IPS DF 4.7 (cell line): ENCODE data around the gene TMEM150A.
"Not testable (repeated sequence)": the region's sequence is repeated elsewhere in the genome, so short reads cannot be mapped to it uniquely, and the experiment has no call there.

Source experiments
- DNase-seq: peaks from one replicate; pipeline ENCODE4 v3.0.0-alpha.2; 2013; ENCODE audit warnings: low spot score; ENCODE audit errors: extremely low read depth

The TMEM150A gene

GRCh38 chr2:85602476-85603234, at the start of gene TMEM150A:
TSS of gene TMEM150A (minus strand) at chr2:85602698. CDS start at chr2:85601948, 750 bp downstream.
- DNase-seq, result no peak

GRCh38 chr2:85652056-85652455, 49.6 kb upstream of the TMEM150A start:
- no peak for DNase-seq

- DNase-seq, result no peak
Observed at GRCh38 chr2:85651097-85651496, 48.6 kb upstream of the TMEM150A start.

GRCh38 chr2:85650456-85650855, 48.0 kb upstream of the TMEM150A start:
- DNase-seq, result no peak

GRCh38 chr2:85649201-85650190, 47.0 kb upstream of the TMEM150A start:
- DNase-seq, result no peak

- DNase-seq, result no peak
Observed at GRCh38 chr2:85648619-85649018, 46.1 kb upstream of the TMEM150A start.

GRCh38 chr2:85647823-85648526, 45.5 kb upstream of the TMEM150A start:
- no peak for DNase-seq

GRCh38 chr2:85646166-85646565, 43.7 kb upstream of the TMEM150A start:
- DNase-seq, result no peak

GRCh38 chr2:85644909-85645308, 42.4 kb upstream of the TMEM150A start:
- no peak for DNase-seq

GRCh38 chr2:85642725-85643124, 40.2 kb upstream of the TMEM150A start:
- no peak for DNase-seq

- DNase-seq, result no peak
Observed at GRCh38 chr2:85635636-85636035, 33.1 kb upstream of the TMEM150A start.

GRCh38 chr2:85635011-85635410, 32.5 kb upstream of the TMEM150A start:
- no peak for DNase-seq

GRCh38 chr2:85631316-85631715, 28.8 kb upstream of the TMEM150A start:
- DNase-seq, result no peak

GRCh38 chr2:85628658-85629057, 26.2 kb upstream of the TMEM150A start:
- DNase-seq, result no peak

- no peak for DNase-seq
Observed at GRCh38 chr2:85623991-85624390, 21.5 kb upstream of the TMEM150A start.

GRCh38 chr2:85621338-85621737, 18.8 kb upstream of the TMEM150A start:
- DNase-seq, result no peak

- DNase-seq, result no peak
Observed at GRCh38 chr2:85619617-85620016, 17.1 kb upstream of the TMEM150A start.

- DNase-seq, result not testable (repeated sequence)
Observed at GRCh38 chr2:85617723-85618122, 15.2 kb upstream of the TMEM150A start.

GRCh38 chr2:85615413-85615728, 12.9 kb upstream of the TMEM150A start:
- no peak for DNase-seq

- not testable (repeated sequence) for DNase-seq
Observed at GRCh38 chr2:85614757-85615156, 12.3 kb upstream of the TMEM150A start.

GRCh38 chr2:85613717-85614515, 11.4 kb upstream of the TMEM150A start:
- no peak for DNase-seq
